GM21528 (cell line): ENCODE measurements around the gene ZNF398.
A peak's percentile ranks its signal among the peaks of the same experiment; 100 is the strongest.

Source experiments
- ATAC-seq: cut with Tn5 transposase; IDR thresholded peaks from one replicate; pipeline ENCODE4 v1.9.1; 2021; ENCODE audit warnings: mild to moderate bottlenecking, moderate library complexity; ENCODE audit not compliant: unreplicated experiment, low FRiP score

ZNF398 gene

GRCh38 chr7:149195180-149196150, 48.2 kb downstream of the ZNF398 start, which contains the start of gene ZNF282:
Gene ZNF282, plus strand, starts transcription at chr7:149195546. Its CDS starts 44 bp downstream, at chr7:149195590.
- ATAC-seq = peak; percentile 90

- ATAC-seq = no peak
Measured at GRCh38 chr7:149196151-149196704, 49.0 kb downstream of the ZNF398 start.

- no peak for ATAC-seq
Measured at GRCh38 chr7:149196705-149197171, 49.5 kb downstream of the ZNF398 start.

- no peak for ATAC-seq
Measured at GRCh38 chr7:149197675-149198074, 50.4 kb downstream of the ZNF398 start.

- no peak for ATAC-seq
Measured at GRCh38 chr7:149198161-149198816, 51.0 kb downstream of the ZNF398 start.

GRCh38 chr7:149199234-149199995, 52.2 kb downstream of the ZNF398 start:
- no peak for ATAC-seq

- ATAC-seq = no peak
Measured at GRCh38 chr7:149202831-149203231, 55.6 kb downstream of the ZNF398 start.

- ATAC-seq = no peak
Measured at GRCh38 chr7:149205690-149206381, 58.6 kb downstream of the ZNF398 start.

GRCh38 chr7:149207324-149208035, 60.2 kb downstream of the ZNF398 start:
- ATAC-seq = no peak

GRCh38 chr7:149209518-149210269, 62.4 kb downstream of the ZNF398 start:
- ATAC-seq = no peak

GRCh38 chr7:149210551-149210950, 63.3 kb downstream of the ZNF398 start:
- ATAC-seq = no peak

GRCh38 chr7:149214020-149214720, 66.9 kb downstream of the ZNF398 start:
- no peak for ATAC-seq

- ATAC-seq = no peak
Measured at GRCh38 chr7:149216402-149216801, 69.1 kb downstream of the ZNF398 start.

- ATAC-seq = no peak
Measured at GRCh38 chr7:149217570-149217969, 70.3 kb downstream of the ZNF398 start.

- no peak for ATAC-seq
Measured at GRCh38 chr7:149218469-149219420, 71.5 kb downstream of the ZNF398 start.

GRCh38 chr7:149220534-149220933, 73.3 kb downstream of the ZNF398 start:
- ATAC-seq = no peak

GRCh38 chr7:149223176-149223575, 75.9 kb downstream of the ZNF398 start:
- ATAC-seq = no peak
